GM12878 (cell line): Measurements from ENCODE around the gene CKS1B.

Experiments used
- CEBPB ChIP-seq, 2 experiments: fragments of 150-350 bp in 1 of 2; IDR thresholded peaks; 2 replicates each; pipeline ENCODE4 v1.6.1; 2012 to 2014; ENCODE audit warnings: low read depth in 2 of 2, low read length in 2 of 2, borderline replicate concordance in 1 of 2, inconsistent platforms in 1 of 2
- CTCF ChIP-seq, 3 experiments: IDR thresholded peaks in 2 of 3; conservative IDR thresholded peaks in 1 of 3; 2 replicates each; pipeline ENCODE4 v1.5.1; 2011; ENCODE audit warnings: low read depth in 3 of 3, low read length in 3 of 3, mild to moderate bottlenecking in 3 of 3, control low read depth in 2 of 3, moderate library complexity in 2 of 3, inconsistent platforms in 1 of 3, mixed read lengths in 1 of 3; ENCODE audit not compliant: control insufficient read depth in 2 of 3, insufficient read depth in 1 of 3; ENCODE audit errors: extremely low read depth in 1 of 3
- EED ChIP-seq: sonication (generic); IDR thresholded peaks from 2 replicates; pipeline ENCODE4 v1.6.1; 2016; ENCODE audit warnings: antibody characterized with exemption, low read depth
- HDAC2 ChIP-seq: fragments of 200-600 bp; sonication (generic); IDR thresholded peaks from 2 replicates; pipeline ENCODE4 v1.6.1; 2017
- POLR2A ChIP-seq: IDR thresholded peaks from 2 replicates; pipeline ENCODE4 v1.6.1; 2011; ENCODE audit warnings: low read depth, mild to moderate bottlenecking, low read length
- POLR2AphosphoS5 ChIP-seq: IDR thresholded peaks from 2 replicates; pipeline ENCODE4 v1.6.1; 2011; ENCODE audit warnings: mild to moderate bottlenecking, low read length, inconsistent platforms
- REST ChIP-seq: IDR thresholded peaks from 2 replicates; pipeline ENCODE4 v1.6.1; 2012; ENCODE audit warnings: mild to moderate bottlenecking, low read depth, low read length
- RFX5 ChIP-seq: IDR thresholded peaks from 2 replicates; pipeline ENCODE4 v1.6.1; 2011; ENCODE audit warnings: low read depth, low read length, improper control_type of control experiment
- ZBTB40 ChIP-seq: fragments of 450-650 bp; IDR thresholded peaks from 2 replicates; pipeline ENCODE4 v1.6.1; 2016; ENCODE audit warnings: mild to moderate bottlenecking, moderate library complexity, borderline replicate concordance

GRCh38 chr1:154962156-154962749, 12.2 kb upstream of the CKS1B start:
- TF ChIP-seq RFX5 (no peak), ZBTB40 (no peak), EED (no peak), POLR2AphosphoS5 (no peak), POLR2A (no peak), REST (no peak), CEBPB (IDR thresholded peaks at IDR 0.05; ENCODE audit: borderline replicate concordance in 1 of 2, low read depth in 2 of 2, low read length in 2 of 2) (no peak), CTCF (IDR thresholded peaks at IDR 0.05 in 2 of 3, conservative IDR thresholded peaks at IDR 0.05 in 1 of 3; ENCODE audit: control insufficient read depth in 2 of 3, extremely low read depth in 1 of 3, insufficient read depth in 1 of 3, low read depth in 3 of 3, low read length in 3 of 3) (no peak), HDAC2 (no peak)
